ENCODE data around the gene MYF5. TPM values are rescaled to one million over a fixed set of nuclear protein-coding genes. Genes with fewer than 3 reads are reported as not detected.

MYF5 gene
- total and polyA plus RNA-seq, 9 of the 15 experiments (the other 6 are each of a cell fraction or from before 2014, with no cell fraction given): not detected

DNA sequence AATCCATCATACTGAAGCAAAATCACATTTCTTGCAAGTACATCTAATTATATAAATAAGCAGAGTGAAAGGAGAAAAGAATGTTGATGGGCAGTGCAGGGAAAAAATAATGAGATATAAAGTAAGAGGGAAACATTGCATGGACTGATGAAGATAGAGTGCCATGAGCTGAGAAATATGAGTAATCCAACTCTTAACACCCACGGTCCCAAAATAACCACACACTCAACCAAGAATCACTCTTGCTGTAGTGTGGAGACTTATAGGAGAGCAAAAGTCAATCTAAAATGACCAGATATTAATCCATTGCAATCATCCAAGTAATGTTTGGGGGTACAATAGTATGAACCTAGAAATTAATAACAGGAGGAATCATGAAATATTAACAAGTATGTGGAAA lies 40.2 kb downstream of the MYF5 start:
- in situ Hi-C loops (cut with MboI): no loop called here
- FAIRE-seq: no peak
- no peak for ATAC-seq
- TF ChIP-seq SRSF3 (IDR thresholded peaks at IDR 0.05; ENCODE audit: insufficient read depth, low read length): no peak
- TF ChIP-seq SMARCA4 (IDR thresholded peaks at IDR 0.05): no peak
- TF ChIP-seq, protein P1, sequence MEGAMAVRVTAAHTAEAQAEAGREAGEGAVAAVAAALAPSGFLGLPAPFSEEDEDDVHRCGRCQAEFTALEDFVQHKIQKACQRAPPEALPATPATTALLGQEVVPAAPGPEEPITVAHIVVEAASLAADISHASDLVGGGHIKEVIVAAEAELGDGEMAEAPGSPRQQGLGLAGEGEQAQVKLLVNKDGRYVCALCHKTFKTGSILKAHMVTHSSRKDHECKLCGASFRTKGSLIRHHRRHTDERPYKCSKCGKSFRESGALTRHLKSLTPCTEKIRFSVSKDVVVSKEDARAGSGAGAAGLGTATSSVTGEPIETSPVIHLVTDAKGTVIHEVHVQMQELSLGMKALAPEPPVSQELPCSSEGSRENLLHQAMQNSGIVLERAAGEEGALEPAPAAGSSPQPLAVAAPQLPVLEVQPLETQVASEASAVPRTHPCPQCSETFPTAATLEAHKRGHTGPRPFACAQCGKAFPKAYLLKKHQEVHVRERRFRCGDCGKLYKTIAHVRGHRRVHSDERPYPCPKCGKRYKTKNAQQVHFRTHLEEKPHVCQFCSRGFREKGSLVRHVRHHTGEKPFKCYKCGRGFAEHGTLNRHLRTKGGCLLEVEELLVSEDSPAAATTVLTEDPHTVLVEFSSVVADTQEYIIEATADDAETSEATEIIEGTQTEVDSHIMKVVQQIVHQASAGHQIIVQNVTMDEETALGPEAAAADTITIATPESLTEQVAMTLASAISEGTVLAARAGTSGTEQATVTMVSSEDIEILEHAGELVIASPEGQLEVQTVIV (CRISPR knock-in tag; IDR thresholded peaks at IDR 0.05; ENCODE audit: borderline replicate concordance): no peak
- TF ChIP-seq RAD21 (CRISPR knock-in tag; conservative IDR thresholded peaks at IDR 0.05 in 1 of 2, IDR thresholded peaks at IDR 0.05 in 1 of 2): no peak
- no peak for TF ChIP-seq PTBP1 (IDR thresholded peaks at IDR 0.05; ENCODE audit: low read depth, low read length)
- TF ChIP-seq TCF7L2 (IDR thresholded peaks at IDR 0.05; ENCODE audit: low read depth, low read length): no peak
- no peak for TF ChIP-seq GATAD2A (IDR thresholded peaks at IDR 0.05)
- TF ChIP-seq, protein P2, sequence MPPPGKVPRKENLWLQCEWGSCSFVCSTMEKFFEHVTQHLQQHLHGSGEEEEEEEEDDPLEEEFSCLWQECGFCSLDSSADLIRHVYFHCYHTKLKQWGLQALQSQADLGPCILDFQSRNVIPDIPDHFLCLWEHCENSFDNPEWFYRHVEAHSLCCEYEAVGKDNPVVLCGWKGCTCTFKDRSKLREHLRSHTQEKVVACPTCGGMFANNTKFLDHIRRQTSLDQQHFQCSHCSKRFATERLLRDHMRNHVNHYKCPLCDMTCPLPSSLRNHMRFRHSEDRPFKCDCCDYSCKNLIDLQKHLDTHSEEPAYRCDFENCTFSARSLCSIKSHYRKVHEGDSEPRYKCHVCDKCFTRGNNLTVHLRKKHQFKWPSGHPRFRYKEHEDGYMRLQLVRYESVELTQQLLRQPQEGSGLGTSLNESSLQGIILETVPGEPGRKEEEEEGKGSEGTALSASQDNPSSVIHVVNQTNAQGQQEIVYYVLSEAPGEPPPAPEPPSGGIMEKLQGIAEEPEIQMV (tag; conservative IDR thresholded peaks at IDR 0.05; ENCODE audit: low read depth): no peak
- no peak for TF ChIP-seq MAFK (IDR thresholded peaks at IDR 0.05; ENCODE audit: low read length)
- TF ChIP-seq ZNF175 (CRISPR knock-in tag; IDR thresholded peaks at IDR 0.05; ENCODE audit: low read depth): no peak
- no peak for TF ChIP-seq ZNF12 (CRISPR knock-in tag; IDR thresholded peaks at IDR 0.05)
- TF ChIP-seq, protein P3, sequence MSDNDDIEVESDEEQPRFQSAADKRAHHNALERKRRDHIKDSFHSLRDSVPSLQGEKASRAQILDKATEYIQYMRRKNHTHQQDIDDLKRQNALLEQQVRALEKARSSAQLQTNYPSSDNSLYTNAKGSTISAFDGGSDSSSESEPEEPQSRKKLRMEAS (CRISPR knock-in tag; IDR thresholded peaks at IDR 0.05): no peak
- TF ChIP-seq NELFE (IDR thresholded peaks at IDR 0.05; ENCODE audit: insufficient read depth, insufficient read length): no peak
- TF ChIP-seq TSC22D4 (tag; IDR thresholded peaks at IDR 0.05): no peak
- TF ChIP-seq, protein P4, sequence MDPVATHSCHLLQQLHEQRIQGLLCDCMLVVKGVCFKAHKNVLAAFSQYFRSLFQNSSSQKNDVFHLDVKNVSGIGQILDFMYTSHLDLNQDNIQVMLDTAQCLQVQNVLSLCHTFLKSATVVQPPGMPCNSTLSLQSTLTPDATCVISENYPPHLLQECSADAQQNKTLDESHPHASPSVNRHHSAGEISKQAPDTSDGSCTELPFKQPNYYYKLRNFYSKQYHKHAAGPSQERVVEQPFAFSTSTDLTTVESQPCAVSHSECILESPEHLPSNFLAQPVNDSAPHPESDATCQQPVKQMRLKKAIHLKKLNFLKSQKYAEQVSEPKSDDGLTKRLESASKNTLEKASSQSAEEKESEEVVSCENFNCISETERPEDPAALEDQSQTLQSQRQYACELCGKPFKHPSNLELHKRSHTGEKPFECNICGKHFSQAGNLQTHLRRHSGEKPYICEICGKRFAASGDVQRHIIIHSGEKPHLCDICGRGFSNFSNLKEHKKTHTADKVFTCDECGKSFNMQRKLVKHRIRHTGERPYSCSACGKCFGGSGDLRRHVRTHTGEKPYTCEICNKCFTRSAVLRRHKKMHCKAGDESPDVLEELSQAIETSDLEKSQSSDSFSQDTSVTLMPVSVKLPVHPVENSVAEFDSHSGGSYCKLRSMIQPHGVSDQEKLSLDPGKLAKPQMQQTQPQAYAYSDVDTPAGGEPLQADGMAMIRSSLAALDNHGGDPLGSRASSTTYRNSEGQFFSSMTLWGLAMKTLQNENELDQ (CRISPR knock-in tag; IDR thresholded peaks at IDR 0.05; ENCODE audit: borderline replicate concordance): no peak
- TF ChIP-seq CBX1 (IDR thresholded peaks at IDR 0.05; ENCODE audit: low read depth): no peak
- TF ChIP-seq HDGF (IDR thresholded peaks at IDR 0.05): no peak

More for the DNA sequence above, 40.2 kb downstream of the MYF5 start:
- no peaks in the 10 kb centered on the region for H4K20me1 ChIP-seq (replicated peaks; ENCODE audit: control insufficient read depth, insufficient read depth, low read length)
- no peaks in the 10 kb centered on the region for H3K9me1 ChIP-seq (ENCODE audit: control insufficient read depth, insufficient read depth, low read length)
- ChIA-PET CTCF (ENCODE audit: low intra/inter-chr PET ratio) (no interaction called here), POLR2A (no interaction called here)
- DNase-seq (ENCODE audit: extremely low read depth in 1 of 4, low spot score in 3 of 4): no peak
- H3K27me3 ChIP-seq (ENCODE audit: control insufficient read depth in 2 of 2, insufficient read depth in 2 of 2, low read length in 2 of 2): no peaks in the 10 kb centered on the region
- no peak overlapping the region for H3K9ac ChIP-seq (ENCODE audit: insufficient read depth in 1 of 2, low read depth in 2 of 2, low read length in 2 of 2)
- no peaks in the 10 kb centered on the region for H3K4me1 ChIP-seq (replicated peaks in 1 of 2; ENCODE audit: control insufficient read depth in 2 of 2, insufficient read depth in 2 of 2, low read length in 2 of 2)
- H3K4me2 ChIP-seq (ENCODE audit: insufficient read depth, low read length): no peak overlapping the region
- no peaks in the 10 kb centered on the region for H3K79me2 ChIP-seq (ENCODE audit: control insufficient read depth, insufficient read depth, low read length)
- no peak overlapping the region for H3K4me3 ChIP-seq
- no peak overlapping the region for H2AFZ ChIP-seq (ENCODE audit: low read depth, low read length)
- H3K9me3 ChIP-seq (replicated peaks; ENCODE audit: control insufficient read depth, insufficient read depth, low read depth, low read length): no peaks in the 10 kb centered on the region; the same call in 1 of the 2 replicates
- no peak overlapping the region for H3K27ac ChIP-seq (ENCODE audit: extremely low read depth, low read depth, low read length)
- 0% methylated on average over 1 of the region's 1 CpG for WGBS (ENCODE audit: insufficient coverage, low coverage, missing lambda C conversion rate)
- H3K36me3 ChIP-seq (ENCODE audit: control insufficient read depth, insufficient read depth, low read length): no peaks in the 10 kb centered on the region
- no TSS peak for BruUV-seq (replicated peaks)
- intact Hi-C loops (cut with micrococcal nuclease): no loop called here

Measured in K562 (cell line).